GM12891 (cell line): ENCODE measurements around the gene ST3GAL3.
A peak's percentile ranks its signal among the peaks of the same experiment; 100 is the strongest.

Experiments used
- DNase-seq: peaks from one replicate; pipeline ENCODE4 v3.0.0; 2011; ENCODE audit warnings: low spot score; ENCODE audit not compliant: insufficient read length
- FAIRE-seq: peaks from 2 replicates; lab custom pipeline; 2011; peaks lifted over from hg19 to GRCh38; lab: Jason Lieb, UNC
- PAX5 ChIP-seq: IDR thresholded peaks from 2 replicates; pipeline ENCODE4 v1.6.1; 2011; ENCODE audit warnings: low read length, moderate library complexity, mild to moderate bottlenecking; ENCODE audit not compliant: insufficient read depth, severe bottlenecking
- POLR2A ChIP-seq: IDR thresholded peaks from 2 replicates; pipeline ENCODE4 v1.6.1; 2011; ENCODE audit warnings: low read depth, low read length, control low read depth
- POLR2AphosphoS5 ChIP-seq: IDR thresholded peaks from 2 replicates; pipeline ENCODE4 v1.6.1; 2011; ENCODE audit warnings: low read depth, low read length, control low read depth
- POU2F2 ChIP-seq: IDR thresholded peaks from 2 replicates; pipeline ENCODE4 v1.6.1; 2011; ENCODE audit warnings: low read depth, mild to moderate bottlenecking, control low read depth, low read length, moderate library complexity
- SPI1 ChIP-seq: IDR thresholded peaks from 2 replicates; pipeline ENCODE4 v1.6.1; 2011; ENCODE audit warnings: low read depth, low read length, control low read depth
- TAF1 ChIP-seq: IDR thresholded peaks from 2 replicates; pipeline ENCODE4 v1.6.1; 2011; ENCODE audit warnings: low read depth, low read length, control low read depth

The ST3GAL3 gene

DNA sequence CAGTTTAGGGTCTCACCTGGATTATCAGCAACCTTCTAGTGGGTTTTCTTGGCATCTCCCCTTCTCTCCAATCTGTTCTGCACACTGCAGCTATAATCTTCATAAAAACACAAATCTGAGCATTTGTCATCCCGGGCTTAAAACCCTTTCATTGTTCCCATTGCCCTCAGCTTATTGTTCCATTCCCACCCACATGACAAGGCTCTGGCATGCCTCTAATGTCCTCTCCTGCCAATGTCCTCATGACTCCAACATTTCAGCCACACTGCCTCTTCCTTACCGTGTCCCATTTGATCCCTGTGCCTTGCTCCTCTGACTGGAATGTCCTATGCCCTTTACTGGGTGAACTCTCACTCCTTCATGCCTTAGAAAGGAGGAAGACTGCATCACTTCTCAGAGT, 255.0 kb downstream of the ST3GAL3 start:
- TF ChIP-seq TAF1 (no peak), POLR2A (no peak), POU2F2 (no peak), SPI1 (no peak), POLR2AphosphoS5 (no peak), PAX5 (no peak)
- no peak for FAIRE-seq
- no peak for DNase-seq

DNA sequence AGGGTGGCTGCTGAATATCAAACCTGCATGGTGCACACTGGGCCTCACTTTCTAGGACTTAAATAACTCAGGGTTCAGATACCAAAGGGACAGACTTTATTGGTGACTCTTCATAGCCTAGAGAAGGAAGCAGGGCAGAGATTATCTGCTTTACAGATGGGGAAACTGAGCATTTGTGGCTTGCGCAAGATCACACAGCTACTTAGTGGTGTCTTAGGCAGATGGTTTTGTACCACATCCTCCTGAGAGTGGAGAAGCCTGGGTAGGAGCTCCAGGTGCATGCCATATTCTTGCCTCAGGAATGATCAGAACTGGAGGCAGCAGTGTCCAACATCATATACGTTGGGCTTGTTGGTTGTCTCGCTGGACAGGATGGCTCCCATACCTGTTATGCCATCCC, 255.7 kb downstream of the ST3GAL3 start:
- no peak for DNase-seq
- TF ChIP-seq POU2F2, result no peak
- TF ChIP-seq PAX5, result no peak
- no peak for TF ChIP-seq POLR2AphosphoS5
- TF ChIP-seq POLR2A, result no peak
- TF ChIP-seq SPI1, result no peak
- TF ChIP-seq TAF1, result no peak
- no peak for FAIRE-seq

DNA sequence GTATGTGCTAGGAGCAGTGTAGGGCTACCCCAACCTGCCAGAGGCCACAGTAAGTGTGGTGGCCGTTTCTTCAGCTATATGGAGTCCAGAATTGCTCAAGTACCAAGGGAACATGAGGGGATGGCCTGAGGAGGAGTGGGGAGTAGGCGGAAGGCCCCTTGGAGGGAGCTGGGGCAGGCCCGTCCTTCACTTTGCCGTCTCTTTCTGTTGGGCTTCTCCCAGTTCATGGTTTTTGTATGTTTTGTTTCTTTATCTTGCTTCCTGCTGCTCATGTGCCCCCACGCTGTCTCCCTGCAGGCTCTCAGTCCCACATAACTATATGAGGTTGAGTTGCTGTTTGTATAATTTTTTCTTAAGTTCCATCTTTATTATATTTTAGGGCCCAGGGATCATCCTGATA, 256.6 kb downstream of the ST3GAL3 start:
- no peak for TF ChIP-seq SPI1
- no peak for TF ChIP-seq POLR2A
- TF ChIP-seq PAX5, result no peak
- DNase-seq, result no peak
- FAIRE-seq, result no peak

DNA sequence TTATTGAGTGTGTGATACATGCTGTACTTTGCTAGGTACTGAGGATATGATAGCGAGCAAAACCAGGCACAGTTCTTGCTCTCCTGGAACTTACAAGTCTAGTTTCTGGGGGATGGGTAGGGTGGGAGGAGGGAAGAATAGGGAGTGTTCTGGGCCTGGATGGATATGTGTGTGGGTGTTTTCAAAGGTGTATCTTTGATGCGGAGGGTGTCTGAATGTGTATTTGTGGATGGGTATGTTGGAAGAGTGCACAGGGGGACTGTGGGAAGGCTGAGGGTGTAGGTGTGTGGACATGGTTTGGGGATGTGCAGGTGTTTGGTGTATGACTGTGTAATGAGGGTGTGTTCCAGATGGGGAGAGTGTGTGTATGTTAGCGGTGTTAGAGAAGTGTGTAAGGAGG, 258.0 kb downstream of the ST3GAL3 start:
- TF ChIP-seq SPI1, result no peak
- no peak for TF ChIP-seq PAX5
- TF ChIP-seq POLR2AphosphoS5, result no peak
- no peak for TF ChIP-seq TAF1
- TF ChIP-seq POLR2A, result no peak
- TF ChIP-seq POU2F2, result no peak
- DNase-seq, result no peak
- no peak for FAIRE-seq

DNA sequence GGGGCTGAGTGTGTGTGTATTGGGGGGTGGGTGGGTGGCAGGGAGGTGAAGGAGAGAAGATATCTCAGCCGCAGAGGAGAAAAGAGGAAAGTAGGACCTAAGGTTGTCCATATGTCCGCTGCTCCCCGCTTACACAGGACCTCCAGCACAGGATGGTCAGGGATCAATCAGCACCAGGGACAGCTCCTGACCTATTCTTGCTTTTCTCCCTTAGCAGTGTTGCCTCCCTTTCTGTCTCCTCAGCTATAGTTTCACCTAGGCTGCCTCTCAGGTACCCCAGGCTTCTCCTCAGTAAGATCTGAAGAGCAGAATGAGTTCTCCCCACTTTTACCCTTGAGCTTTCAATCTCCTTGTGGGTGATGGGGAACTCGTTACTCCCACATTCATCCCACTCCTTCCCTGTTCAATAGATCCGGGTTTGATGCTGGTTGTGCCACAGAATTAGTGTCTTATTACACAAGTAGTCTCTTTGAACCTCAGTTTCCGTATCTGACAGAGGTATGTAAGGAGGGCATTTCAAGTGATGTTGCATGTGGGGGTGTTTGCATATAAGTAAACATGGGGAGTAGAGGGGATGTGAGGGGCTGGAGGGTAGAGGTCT, 261.1 kb downstream of the ST3GAL3 start:
- no peak for DNase-seq
- no peak for FAIRE-seq
- TF ChIP-seq TAF1, result no peak
- TF ChIP-seq POU2F2, result no peak
- no peak for TF ChIP-seq SPI1
- TF ChIP-seq PAX5, result no peak
- no peak for TF ChIP-seq POLR2A
- TF ChIP-seq POLR2AphosphoS5, result no peak

DNA sequence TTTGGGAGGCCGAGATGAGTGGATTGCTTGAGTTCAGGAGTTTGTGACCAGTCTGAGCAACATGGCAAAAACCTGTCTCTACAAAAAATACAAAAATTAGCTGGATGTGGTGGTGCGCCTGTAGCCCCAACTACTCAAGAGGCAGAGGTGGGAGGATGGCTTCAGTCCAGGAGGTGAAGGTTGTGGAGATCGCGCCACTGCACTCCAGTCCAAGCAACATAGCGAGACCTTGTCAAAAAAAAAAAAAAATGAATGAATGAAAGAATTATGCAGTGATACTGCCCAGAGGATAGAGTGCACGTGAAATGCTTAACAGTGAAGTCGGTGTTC, 262.0 kb downstream of the ST3GAL3 start:
- TF ChIP-seq POLR2AphosphoS5 (no peak), SPI1 (no peak), TAF1 (no peak), POLR2A (no peak), PAX5 (no peak), POU2F2 (no peak)
- DNase-seq (no peak), FAIRE-seq (no peak)

DNA sequence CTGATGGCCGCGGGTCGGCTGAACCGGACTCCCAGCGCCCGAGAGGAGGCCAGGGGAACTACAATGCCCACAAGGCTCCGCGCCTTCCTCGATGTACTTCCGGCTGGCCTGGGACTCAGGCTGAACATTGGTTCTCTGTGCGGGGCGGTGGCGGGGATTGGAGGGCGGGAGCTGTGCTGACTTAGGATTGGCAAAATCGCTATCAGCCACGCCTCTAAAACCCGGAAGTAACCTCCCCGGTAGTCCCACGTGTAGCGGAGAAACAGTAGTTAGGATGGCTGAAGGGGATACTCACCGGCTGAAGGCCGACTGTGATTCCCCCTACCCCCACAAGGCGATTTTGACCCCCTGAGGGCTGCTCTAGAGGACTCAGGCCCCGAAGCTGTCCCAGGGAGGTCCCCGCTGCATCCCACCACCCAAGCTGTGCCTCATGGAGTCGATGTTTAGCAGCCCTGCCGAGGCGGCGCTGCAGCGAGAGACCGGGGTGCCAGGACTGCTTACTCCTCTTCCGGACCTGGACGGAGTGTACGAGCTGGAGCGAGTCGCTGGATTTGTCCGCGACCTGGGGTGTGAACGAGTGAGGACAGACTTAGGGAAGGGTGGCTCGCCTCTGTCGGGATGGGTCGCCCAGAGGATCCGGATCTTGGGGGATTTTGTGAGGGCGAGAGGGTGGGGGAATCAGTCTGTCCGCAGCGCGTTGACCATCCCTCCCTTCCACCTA, 262.6 kb downstream of the ST3GAL3 start, which contains the start of gene DPH2:
Gene DPH2 (plus strand): TSS at position 265 of the 721 bp plus-strand sequence. CDS start 166 bp downstream, at position 431.
- FAIRE-seq (peak; percentile 97), DNase-seq (peak; percentile 99)
- TF ChIP-seq PAX5 (no peak), SPI1 (no peak), TAF1 (peak; percentile 53; the same call in 1 of the 2 replicates), POU2F2 (no peak), POLR2A (peak; percentile 64), POLR2AphosphoS5 (peak; percentile 62; the same call in 1 of the 2 replicates)

DNA sequence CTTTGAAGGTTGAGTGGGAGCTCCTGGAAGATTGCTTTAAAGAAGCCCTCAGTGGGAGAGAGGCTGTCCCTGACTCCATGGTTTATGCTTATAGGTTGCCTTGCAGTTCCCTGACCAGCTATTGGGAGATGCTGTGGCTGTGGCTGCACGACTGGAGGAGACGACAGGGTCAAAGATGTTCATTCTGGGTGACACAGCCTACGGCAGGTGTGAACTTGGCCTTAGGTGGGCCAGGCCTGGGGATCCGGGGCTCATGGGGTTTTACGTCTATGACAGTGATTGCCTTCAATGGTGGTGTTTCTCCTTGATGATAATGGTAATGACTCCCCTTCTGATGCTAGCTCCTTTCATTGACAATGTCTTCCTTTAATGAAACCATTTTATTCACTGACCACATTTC, 263.2 kb downstream of the ST3GAL3 start:
- TF ChIP-seq POLR2AphosphoS5 (no peak), POLR2A (no peak), TAF1 (no peak), POU2F2 (no peak), SPI1 (no peak), PAX5 (no peak)
- DNase-seq (no peak), FAIRE-seq (peak; percentile 63)

DNA sequence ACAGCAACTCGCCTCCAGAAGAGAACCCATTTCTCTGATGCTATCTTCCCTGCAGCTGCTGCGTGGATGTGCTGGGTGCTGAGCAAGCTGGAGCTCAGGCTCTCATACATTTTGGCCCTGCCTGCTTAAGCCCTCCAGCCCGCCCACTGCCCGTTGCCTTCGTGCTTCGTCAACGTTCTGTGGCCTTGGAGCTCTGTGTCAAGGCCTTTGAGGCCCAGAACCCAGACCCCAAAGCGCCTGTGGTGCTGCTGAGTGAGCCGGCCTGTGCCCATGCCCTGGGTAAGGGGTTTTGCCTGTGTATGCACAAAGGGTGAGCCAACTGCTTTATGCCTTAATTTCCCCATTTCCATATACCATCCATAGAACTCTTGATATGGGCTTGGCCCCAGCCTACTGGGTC, 263.6 kb downstream of the ST3GAL3 start:
- FAIRE-seq, result no peak
- TF ChIP-seq PAX5 (no peak), SPI1 (no peak), POLR2AphosphoS5 (no peak), POU2F2 (no peak), POLR2A (no peak)

More for the DNA sequence above, 263.6 kb downstream of the ST3GAL3 start:
- DNase-seq, result no peak
